Activated CD8-positive, alpha-beta T cell treated with anti-CD3 and anti-CD28 coated beads for 36 hours (primary cell): ENCODE results near the gene FADS6. TPM values are rescaled to one million over a fixed set of nuclear protein-coding genes. Genes with fewer than 3 reads are reported as not detected.

Experiments used
- ATAC-seq: fragments of 200-7000 bp; cut with Tn5 transposase; one replicate; pipeline ENCODE4 v1.10.0; 2021; ENCODE audit warnings: mild to moderate bottlenecking, moderate library complexity
- CTCF ChIA-PET: fragments of 350-600 bp; sonication (Branson Sonifier 250); formaldehyde crosslinking; loops from one replicate; lab custom pipeline; 2021; ENCODE audit warnings: antibody characterized with exemption; lab: Charles Lee
- POLR2A ChIA-PET: fragments of 350-600 bp; sonication (Branson Sonifier 250); formaldehyde crosslinking; loops from one replicate; lab custom pipeline; 2021; ENCODE audit warnings: antibody characterized with exemption; lab: Charles Lee
- DNase-seq: peaks from one replicate; pipeline ENCODE4 v3.0.0-alpha.2; 2020
- H3K27ac Mint-ChIP-seq: one replicate; pipeline ENCODE4 v1.8.0; 2021; ENCODE audit warnings: mild to moderate bottlenecking, mixed read lengths
- H3K27me3 Mint-ChIP-seq: one replicate; pipeline ENCODE4 v1.8.0; 2021; ENCODE audit warnings: mixed read lengths
- H3K36me3 Mint-ChIP-seq: one replicate; pipeline ENCODE4 v1.8.0; 2021; ENCODE audit warnings: low read depth, mixed read lengths
- H3K4me1 Mint-ChIP-seq: one replicate; pipeline ENCODE4 v1.8.0; 2021; ENCODE audit warnings: low read depth, mixed read lengths
- H3K4me3 Mint-ChIP-seq: one replicate; pipeline ENCODE4 v1.8.0; 2021; ENCODE audit warnings: mild to moderate bottlenecking, moderate library complexity, mixed read lengths
- H3K9me3 Mint-ChIP-seq: one replicate; pipeline ENCODE4 v1.8.0; 2021; ENCODE audit warnings: mixed read lengths
- intact Hi-C: fragments of 100-400 bp; cut with micrococcal nuclease; formaldehyde crosslinking; loops from one replicate; pipeline ENCODE4 v1.10.0; 2022
- total RNA-seq, 2 experiments: library from RNA; stranded (reverse); gene quantifications; one replicate each; pipeline ENCODE4 v1.2.3, GENCODE V29; 2021
- TF ChIP-seq, protein P1 (sequence below): fragments of 200-600 bp; IDR thresholded peaks from one replicate; pipeline ENCODE4 v1.8.0; 2022; ENCODE audit warnings: antibody characterized with exemption, mild to moderate bottlenecking

The FADS6 gene
- total RNA-seq, 2 experiments from 2014 or later, result not detected

DNA sequence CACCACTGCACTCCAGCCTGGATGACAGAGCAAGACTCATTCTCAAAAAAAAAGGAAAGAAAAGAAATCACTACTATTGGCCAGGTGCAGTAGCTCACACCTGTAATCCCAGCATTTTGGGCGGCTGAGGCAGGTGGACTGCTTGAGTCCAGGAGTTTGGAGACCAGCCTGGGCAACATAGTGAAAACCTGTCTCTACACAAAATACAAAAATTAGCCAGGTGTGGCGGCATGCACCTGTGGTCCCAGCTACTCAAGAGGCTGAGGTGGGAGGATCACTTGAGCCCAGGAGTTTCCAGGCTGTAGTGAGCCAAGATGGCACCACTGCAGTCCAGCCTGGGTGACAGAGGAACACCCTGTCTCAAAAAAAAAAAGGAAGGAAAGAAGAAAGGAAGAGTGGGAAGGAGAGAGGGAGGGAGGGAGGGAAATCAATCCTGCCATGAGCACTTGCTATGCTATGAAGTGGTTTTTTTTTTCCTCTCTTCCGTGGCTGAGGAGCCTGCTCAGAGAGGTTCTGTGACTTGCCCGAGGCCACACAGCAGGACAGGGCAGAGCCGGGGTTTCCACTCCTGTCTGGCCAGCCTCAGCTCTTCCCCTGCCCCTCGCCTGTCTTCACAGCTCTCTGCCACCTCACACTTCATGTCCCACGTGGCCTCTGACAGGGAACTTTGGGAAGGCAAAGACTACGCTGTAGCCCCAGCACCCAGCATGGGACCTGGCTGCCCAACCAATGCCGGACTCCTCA is 44.6 kb downstream of the FADS6 start:
- POLR2A ChIA-PET, result no interaction called here
- no peak overlapping the region for H3K27ac Mint-ChIP-seq

DNA sequence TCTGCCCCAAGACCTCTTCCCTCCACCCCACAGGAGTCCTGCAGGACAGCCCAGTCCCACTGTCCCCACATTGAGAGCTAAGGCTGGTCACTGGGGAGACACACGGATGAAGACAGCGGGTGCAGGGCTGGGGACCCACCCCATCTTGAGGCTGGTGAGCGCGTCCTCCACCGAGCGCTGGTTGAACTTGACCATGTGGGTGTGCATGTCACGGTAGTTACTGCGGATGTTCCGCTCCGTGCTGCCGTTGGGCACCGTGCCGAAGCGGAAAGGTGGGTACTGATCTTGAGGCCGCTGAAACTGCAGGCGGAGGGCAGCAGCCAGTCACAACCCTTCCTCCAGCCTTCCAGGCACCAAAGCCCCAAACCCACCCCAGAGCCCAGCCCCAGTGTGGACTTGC is 46.8 kb downstream of the FADS6 start:
- POLR2A ChIA-PET, result no interaction called here
- DNase-seq, result no peak
- intact Hi-C loops, result no loop called here
- Mint-ChIP-seq H3K4me1 (peaks cover 3% of the 10 kb centered on the region), H3K36me3 (peaks cover 2% of the 10 kb centered on the region), H3K4me3 (no peak overlapping the region), H3K9me3 (no peaks in the 10 kb centered on the region), H3K27me3 (peaks cover 18% of the 10 kb centered on the region), H3K27ac (no peak overlapping the region)
- no peak for ATAC-seq
- TF ChIP-seq, protein P1, sequence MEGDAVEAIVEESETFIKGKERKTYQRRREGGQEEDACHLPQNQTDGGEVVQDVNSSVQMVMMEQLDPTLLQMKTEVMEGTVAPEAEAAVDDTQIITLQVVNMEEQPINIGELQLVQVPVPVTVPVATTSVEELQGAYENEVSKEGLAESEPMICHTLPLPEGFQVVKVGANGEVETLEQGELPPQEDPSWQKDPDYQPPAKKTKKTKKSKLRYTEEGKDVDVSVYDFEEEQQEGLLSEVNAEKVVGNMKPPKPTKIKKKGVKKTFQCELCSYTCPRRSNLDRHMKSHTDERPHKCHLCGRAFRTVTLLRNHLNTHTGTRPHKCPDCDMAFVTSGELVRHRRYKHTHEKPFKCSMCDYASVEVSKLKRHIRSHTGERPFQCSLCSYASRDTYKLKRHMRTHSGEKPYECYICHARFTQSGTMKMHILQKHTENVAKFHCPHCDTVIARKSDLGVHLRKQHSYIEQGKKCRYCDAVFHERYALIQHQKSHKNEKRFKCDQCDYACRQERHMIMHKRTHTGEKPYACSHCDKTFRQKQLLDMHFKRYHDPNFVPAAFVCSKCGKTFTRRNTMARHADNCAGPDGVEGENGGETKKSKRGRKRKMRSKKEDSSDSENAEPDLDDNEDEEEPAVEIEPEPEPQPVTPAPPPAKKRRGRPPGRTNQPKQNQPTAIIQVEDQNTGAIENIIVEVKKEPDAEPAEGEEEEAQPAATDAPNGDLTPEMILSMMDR, result no peak
- CTCF ChIA-PET, result interaction anchor here (0.7 to 8.7 kb wide), 2 partner anchors 15 to 55 kb away, joined by 3 to 101 read pairs; partner anchors contain the start of gene GRIN2C

More for the DNA sequence above, 44.6 kb downstream of the FADS6 start:
- Mint-ChIP-seq H3K27me3 (peaks cover 24% of the 10 kb centered on the region), H3K36me3 (no peaks in the 10 kb centered on the region), H3K9me3 (no peaks in the 10 kb centered on the region), H3K4me1 (peaks cover 2% of the 10 kb centered on the region), H3K4me3 (no peak overlapping the region)
- no peak for DNase-seq
- ATAC-seq, result no peak
- TF ChIP-seq, protein P1, result no peak
- intact Hi-C loops, result no loop called here
- CTCF ChIA-PET, result interaction anchor here (1.1 kb wide), 1 partner anchor 10 kb away, joined by 3 read pairs; no protein-coding TSS in a partner anchor

DNA sequence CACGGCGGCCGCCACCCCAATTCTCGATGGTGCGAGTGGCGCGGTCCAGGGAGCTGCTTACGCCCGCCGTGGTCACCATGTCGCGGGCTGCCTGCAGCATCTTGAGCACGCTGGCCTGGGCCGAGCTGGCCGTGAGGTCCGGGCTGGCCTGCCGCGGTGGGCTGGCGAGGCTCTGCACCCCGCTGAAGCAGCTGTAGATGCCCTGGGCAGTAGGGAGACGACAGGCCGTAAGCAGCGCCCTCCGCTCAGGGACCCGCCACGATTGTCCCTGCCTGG is 50.1 kb downstream of the FADS6 start:
- intact Hi-C loops, result no loop called here
- no peaks in the 10 kb centered on the region for H3K9me3 Mint-ChIP-seq

DNA sequence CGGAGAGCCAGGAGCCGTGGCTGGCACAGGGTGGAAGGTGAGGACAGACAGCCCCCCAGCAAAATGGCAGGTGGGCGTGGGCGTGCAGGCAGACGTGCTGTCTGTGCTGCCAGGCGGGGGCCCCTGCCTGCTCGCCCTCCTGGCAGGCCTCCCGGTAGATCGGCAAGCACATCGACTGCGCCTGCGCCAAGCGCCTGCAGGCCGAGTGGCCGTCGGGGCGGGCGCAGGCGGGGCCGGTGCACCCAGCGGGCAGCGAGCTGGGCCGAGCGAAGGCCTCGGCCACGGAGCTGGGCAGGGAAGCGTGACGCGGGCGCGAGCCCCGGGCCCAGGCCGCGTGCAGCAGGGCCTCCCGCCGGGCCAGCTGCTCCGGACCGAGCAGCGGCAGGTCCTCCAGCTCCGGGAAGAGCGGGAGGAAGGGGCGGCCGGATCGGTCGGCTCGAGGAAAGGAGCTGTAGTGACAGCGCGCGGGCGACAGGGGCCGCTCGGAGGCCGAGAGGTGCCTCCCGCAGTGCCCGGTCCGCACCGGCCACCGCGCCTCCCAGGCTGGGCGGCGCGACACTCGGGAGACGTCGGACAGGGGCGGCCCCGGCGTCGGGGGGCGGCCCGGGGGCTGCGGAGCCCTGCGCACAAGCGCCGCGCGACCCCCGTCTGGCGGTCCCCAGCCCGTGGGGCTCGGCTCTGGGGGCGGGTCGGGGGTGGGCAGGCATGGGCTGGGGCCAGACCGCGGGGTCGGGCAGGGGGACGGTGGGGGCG is 50.7 kb downstream of the FADS6 start:
- no peaks in the 10 kb centered on the region for H3K9me3 Mint-ChIP-seq
- no peak overlapping the region for H3K4me3 Mint-ChIP-seq
- TF ChIP-seq, protein P1, result peak; percentile 54
- ChIA-PET POLR2A (interaction anchor here (1.1 kb wide), 1 partner anchor 9 kb away, joined by 3 read pairs; no protein-coding TSS in a partner anchor), CTCF (interaction anchor here (0.9 to 8.7 kb wide), 10 partner anchors 9 to 119 kb away, joined by 3 to 101 read pairs (median 4); partner anchors contain the start of genes FDXR and GRIN2C)
- ATAC-seq (peak; percentile 70), DNase-seq (peak; percentile 35)
- peaks cover 2% of the 10 kb centered on the region for H3K36me3 Mint-ChIP-seq
- intact Hi-C loops, result no loop called here
- H3K27me3 Mint-ChIP-seq, result peaks cover 14% of the 10 kb centered on the region
- no peak overlapping the region for H3K27ac Mint-ChIP-seq
- peaks cover 20% of the 10 kb centered on the region for H3K4me1 Mint-ChIP-seq

More for the DNA sequence above, 50.1 kb downstream of the FADS6 start:
- Mint-ChIP-seq H3K36me3 (peaks cover 2% of the 10 kb centered on the region), H3K4me1 (peaks cover 20% of the 10 kb centered on the region), H3K27me3 (peaks cover 14% of the 10 kb centered on the region), H3K4me3 (no peak overlapping the region), H3K27ac (no peak overlapping the region)
- POLR2A ChIA-PET, result interaction anchor here (1.1 to 1.2 kb wide), 2 partner anchors 9 to 14 kb away, joined by 3 read pairs; no protein-coding TSS in a partner anchor
- no peak for DNase-seq
- TF ChIP-seq, protein P1, result no peak
- CTCF ChIA-PET, result interaction anchor here (0.9 to 8.7 kb wide), 10 partner anchors 9 to 119 kb away, joined by 3 to 101 read pairs (median 4); partner anchors contain the start of genes FDXR and GRIN2C
- ATAC-seq, result no peak
